ENCODE results near the gene CCHCR1.

CCHCR1 gene

GRCh38 chr6:31161216-31162126 is 3.9 kb upstream of the CCHCR1 start:
- DNase-seq, result no peak

GRCh38 chr6:31158863-31159855 is 1.6 kb upstream of the CCHCR1 start:
- peak; percentile 58 for DNase-seq

GRCh38 chr6:31158140-31158862 is 699 bp upstream of the CCHCR1 start, which contains the start of gene TCF19:
Gene TCF19 (plus strand): TSS chr6:31158589. CDS start chr6:31159470, 881 bp downstream.
- DNase-seq, result peak; percentile 99

- DNase-seq, result no peak
Observed at GRCh38 chr6:31156641-31157040, 961 bp downstream of the CCHCR1 start.

- no peak for DNase-seq
Observed at GRCh38 chr6:31154436-31154835, 3.2 kb downstream of the CCHCR1 start.

- no peak for DNase-seq
Observed at GRCh38 chr6:31152781-31153180, 4.8 kb downstream of the CCHCR1 start.

GRCh38 chr6:31149827-31150447 is 7.7 kb downstream of the CCHCR1 start:
- DNase-seq, result no peak

- no peak for DNase-seq
Observed at GRCh38 chr6:31145386-31145785, 12.2 kb downstream of the CCHCR1 start.

GRCh38 chr6:31144970-31145340 is 12.6 kb downstream of the CCHCR1 start:
- DNase-seq, result no peak

GRCh38 chr6:31144296-31144969 is 13.2 kb downstream of the CCHCR1 start:
- DNase-seq, result no peak

GRCh38 chr6:31143148-31143547 is 14.5 kb downstream of the CCHCR1 start:
- no peak for DNase-seq

- DNase-seq, result no peak
Observed at GRCh38 chr6:31142361-31142761, 15.2 kb downstream of the CCHCR1 start.

GRCh38 chr6:31140643-31141042 is 17.0 kb downstream of the CCHCR1 start:
- no peak for DNase-seq

- no peak for DNase-seq
Observed at GRCh38 chr6:31139599-31139998, 18.0 kb downstream of the CCHCR1 start.

GRCh38 chr6:31138982-31139381 is 18.6 kb downstream of the CCHCR1 start, which contains the start of gene PSORS1C2:
Gene PSORS1C2 (minus strand): TSS chr6:31139066. CDS start chr6:31139026, 40 bp downstream.
- DNase-seq, result no peak

- no peak for DNase-seq
Observed at GRCh38 chr6:31135710-31136109, 21.9 kb downstream of the CCHCR1 start.

GRCh38 chr6:31132806-31133205 is 24.8 kb downstream of the CCHCR1 start:
- DNase-seq, result no peak

GRCh38 chr6:31131595-31131994 is 26.0 kb downstream of the CCHCR1 start:
- DNase-seq, result no peak

GRCh38 chr6:31130751-31131150 is 26.9 kb downstream of the CCHCR1 start:
- DNase-seq, result no peak

- DNase-seq, result no peak
Observed at GRCh38 chr6:31129130-31129529, 28.5 kb downstream of the CCHCR1 start.

- peak; percentile 78 for DNase-seq
Observed at GRCh38 chr6:31128093-31128676, 29.4 kb downstream of the CCHCR1 start.
